T47D (cell line): ENCODE measurements around the gene ZNF565.
"Not testable (repeated sequence)": the region's sequence is repeated elsewhere in the genome, so short reads cannot be mapped to it uniquely, and the experiment has no call there.

Source experiments
- DNase-seq, 2 experiments: peaks; one replicate each; pipeline versions ENCODE4 v3.0.0 to v3.0.0-alpha.2; 2011 to 2012; ENCODE audit warnings: low read depth in 1 of 2, low spot score in 1 of 2
- JUND ChIP-seq: IDR thresholded peaks from 2 replicates; pipeline ENCODE4 v1.6.1; 2012; ENCODE audit warnings: low read depth
- in situ Hi-C: cut with HindIII; loops from 2 replicates; pipeline ENCODE4 v1.10.0; 2016; ENCODE audit warnings: low sequenced_read_pairs, low pct_unique_long_range_greater_than_20kb

The ZNF565 gene

GRCh38 chr19:36244066-36244465, 29.6 kb upstream of the ZNF565 start:
- TF ChIP-seq JUND, result no peak
- DNase-seq, result no peak
- in situ Hi-C loops, result no loop called here

- in situ Hi-C loops, result no loop called here
- no peak for DNase-seq
- no peak for TF ChIP-seq JUND
Measured at GRCh38 chr19:36236946-36237310, 22.5 kb upstream of the ZNF565 start.

DNA sequence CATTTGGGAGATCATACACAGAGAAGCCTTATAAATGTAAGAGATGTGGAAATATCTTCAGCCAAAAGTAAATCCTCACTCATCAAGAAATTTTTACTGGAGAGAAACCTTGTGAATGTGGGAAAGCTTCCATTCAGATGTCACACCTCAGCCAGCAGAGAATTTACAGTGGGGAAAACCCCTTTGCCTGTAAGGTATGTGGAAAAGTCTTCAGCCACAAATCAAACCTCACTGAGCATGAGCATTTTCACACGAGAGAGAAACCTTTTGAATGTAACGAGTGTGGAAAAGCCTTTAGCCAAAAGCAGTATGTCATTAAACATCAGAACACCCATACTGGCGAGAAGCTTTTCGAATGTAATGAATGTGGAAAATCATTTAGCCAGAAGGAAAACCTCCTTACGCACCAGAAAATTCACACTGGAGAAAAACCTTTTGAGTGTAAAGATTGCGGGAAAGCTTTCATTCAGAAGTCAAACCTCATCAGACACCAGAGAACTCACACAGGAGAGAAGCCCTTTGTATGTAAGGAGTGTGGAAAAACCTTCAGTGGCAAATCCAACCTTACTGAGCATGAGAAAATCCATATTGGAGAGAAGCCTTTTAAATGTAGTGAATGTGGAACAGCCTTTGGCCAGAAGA, 22.0 kb upstream of the ZNF565 start:
- no peak for DNase-seq
- TF ChIP-seq JUND, result no peak
- in situ Hi-C loops, result no loop called here

DNA sequence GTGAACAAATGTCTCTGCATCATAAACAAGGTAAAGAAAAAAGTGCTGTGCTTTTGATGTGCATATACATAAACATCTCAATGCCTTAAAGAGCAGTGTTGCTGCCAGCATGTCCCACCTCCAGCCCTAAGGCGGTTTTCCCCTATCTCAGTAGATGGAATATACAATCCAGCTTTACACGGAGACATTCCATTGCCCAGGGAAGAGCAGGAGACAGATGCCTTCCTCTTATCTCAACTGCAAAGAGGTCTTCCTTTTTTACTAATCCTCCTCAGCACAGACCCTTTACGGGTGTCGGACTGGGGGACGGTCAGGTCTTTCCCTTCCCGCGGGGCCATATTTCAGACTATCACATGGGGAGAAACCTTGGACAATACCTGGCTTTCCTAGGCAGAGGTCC, 19.2 kb upstream of the ZNF565 start:
- DNase-seq, in situ Hi-C loops: not testable (repeated sequence)

DNA sequence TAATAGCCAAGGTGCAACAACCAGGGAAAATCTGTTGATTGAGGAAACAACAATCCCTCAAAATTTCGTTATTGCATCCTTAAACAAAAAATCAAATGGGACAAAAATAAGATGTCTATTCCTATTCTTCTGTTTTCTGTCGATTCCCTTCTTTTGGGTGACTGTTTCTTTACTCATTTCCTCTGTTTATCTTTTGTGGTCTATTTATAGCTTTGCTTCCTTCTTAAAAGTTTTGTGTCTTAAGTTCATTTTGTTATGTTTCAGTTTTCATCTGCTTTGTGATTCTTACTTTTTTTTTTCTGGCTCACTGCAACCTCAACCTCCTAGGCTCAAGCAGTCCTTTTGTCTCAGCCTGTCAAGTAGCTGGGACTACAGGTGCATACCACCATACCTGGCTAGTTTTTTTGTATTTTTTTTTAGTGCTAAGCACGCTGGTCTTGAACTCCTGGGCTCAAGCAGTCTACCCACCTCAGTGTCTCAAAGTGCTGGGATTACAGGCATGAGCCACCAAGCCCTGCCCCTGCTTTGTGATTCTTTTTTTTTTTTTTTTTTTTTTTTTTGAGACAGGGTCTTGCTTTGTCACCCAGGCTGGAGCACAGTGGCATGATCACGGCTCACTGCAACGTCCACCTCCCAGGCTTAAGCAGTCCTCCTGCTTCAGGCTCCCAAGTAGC, 10.9 kb upstream of the ZNF565 start:
- no peak for DNase-seq
- in situ Hi-C loops, result no loop called here
- no peak for TF ChIP-seq JUND

GRCh38 chr19:36222503-36222902, 8.0 kb upstream of the ZNF565 start:
- no peak for TF ChIP-seq JUND
- DNase-seq, result no peak
- in situ Hi-C loops, result no loop called here

DNA sequence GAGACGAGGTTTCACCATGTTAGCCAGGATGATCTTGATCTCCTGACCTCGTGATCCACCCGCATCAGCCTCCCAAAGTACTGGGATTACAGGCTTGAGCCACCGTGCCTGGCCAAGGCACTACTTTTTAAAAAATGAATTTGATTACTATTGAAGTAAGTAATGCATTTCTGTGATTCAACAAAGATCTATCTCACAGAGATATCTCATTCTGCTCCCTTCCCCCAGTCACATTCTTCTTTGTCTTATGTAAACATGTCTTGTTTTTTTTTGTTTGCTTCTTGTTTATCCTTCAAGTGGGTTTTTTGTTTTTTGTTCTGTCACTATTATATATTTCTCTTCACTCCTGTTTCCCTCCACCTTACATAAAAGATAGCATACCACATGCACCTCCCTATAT, 7.0 kb upstream of the ZNF565 start:
- in situ Hi-C loops, result no loop called here
- DNase-seq, result no peak
- TF ChIP-seq JUND, result no peak

GRCh38 chr19:36215276-36216123, 1.0 kb upstream of the ZNF565 start:
- TF ChIP-seq JUND, result no peak
- in situ Hi-C loops, result no loop called here

GRCh38 chr19:36212895-36213294, 1.6 kb downstream of the ZNF565 start:
- DNase-seq, result no peak
- in situ Hi-C loops, result no loop called here
- TF ChIP-seq JUND, result no peak

More at GRCh38 chr19:36215276-36216123, 1.0 kb upstream of the ZNF565 start:
- DNase-seq, result no peak

GRCh38 chr19:36210497-36210896, 4.0 kb downstream of the ZNF565 start:
- in situ Hi-C loops, result no loop called here

GRCh38 chr19:36209372-36209771, 5.1 kb downstream of the ZNF565 start:
- no peak for DNase-seq
- in situ Hi-C loops, result no loop called here
- no peak for TF ChIP-seq JUND

More at GRCh38 chr19:36210497-36210896, 4.0 kb downstream of the ZNF565 start:
- DNase-seq, result no peak
- TF ChIP-seq JUND, result no peak

DNA sequence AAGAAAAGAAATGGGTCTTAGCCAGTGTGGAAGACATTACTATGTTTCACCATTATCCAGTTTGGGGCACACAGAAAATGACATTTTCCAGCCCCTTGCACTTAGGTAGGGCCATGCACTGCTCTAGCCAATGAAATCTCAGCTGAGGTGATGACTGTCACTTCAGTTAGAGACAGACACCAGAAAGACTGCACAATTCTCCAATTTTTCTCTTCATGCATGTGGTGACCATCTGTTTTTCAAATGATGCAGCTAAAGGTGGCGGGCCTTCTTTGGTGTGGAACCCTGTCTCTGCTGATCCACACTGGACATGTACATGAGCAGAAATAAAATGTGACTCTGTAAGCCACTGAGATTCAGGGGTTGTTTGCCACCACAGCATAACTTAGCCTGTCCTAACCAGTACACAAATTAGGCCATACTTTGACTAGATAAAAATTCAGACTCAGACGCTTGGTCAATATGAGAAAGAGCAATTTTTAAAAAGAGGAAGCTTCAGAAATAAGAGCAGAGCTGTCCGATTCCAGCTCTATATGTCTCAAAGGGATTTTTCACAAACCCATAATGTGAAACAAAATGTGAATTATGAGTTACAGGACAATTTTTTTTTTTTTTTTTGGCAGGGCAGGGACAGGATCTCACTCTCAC, 6.7 kb downstream of the ZNF565 start:
- in situ Hi-C loops, result no loop called here
- TF ChIP-seq JUND, result no peak
- no peak for DNase-seq
